Measurements from ENCODE around the gene ACTN3.
A peak's percentile ranks its signal among the peaks of the same experiment; 100 is the strongest.

Gene ACTN3

DNA sequence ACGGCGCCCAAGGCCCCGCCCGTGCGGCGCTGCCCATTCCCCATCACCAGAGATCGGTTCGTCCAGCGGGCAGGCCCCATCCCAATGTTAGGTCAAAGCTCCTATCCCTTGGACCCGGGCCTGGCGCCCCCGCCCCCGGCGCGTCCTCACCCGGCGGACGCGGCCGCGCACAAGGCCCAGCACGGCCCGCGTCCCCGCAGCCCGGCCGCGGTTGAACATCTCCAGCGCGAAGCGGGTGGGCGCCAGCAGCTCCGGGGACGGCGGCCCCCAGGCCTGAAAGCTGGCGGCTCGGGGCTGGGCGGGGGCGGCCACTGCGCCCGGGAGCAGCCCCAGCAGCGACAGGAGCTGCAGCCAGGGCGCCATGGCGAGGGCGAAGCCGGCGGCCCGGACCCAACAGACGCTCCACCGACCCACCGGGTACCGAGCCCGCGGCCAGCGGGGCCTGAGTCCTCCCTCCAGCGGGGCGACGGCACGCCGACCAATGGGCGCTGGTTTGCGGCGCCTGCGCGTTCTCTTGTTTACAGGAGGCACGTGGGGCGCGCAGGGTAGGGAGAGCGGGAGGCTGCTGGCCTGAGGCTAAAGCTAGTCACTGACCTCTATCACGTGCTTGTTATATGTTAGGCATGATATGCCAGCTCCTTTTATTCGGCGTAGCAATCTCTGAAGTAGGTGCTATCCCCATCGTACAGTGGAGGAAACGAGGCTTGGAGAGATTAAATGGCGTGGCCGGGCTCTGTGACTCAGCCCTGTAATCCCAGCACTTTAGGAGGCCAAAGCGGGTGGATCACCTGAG lies 21.6 kb downstream of the ACTN3 start, which contains the start of gene CTSF:
Gene CTSF (minus strand): TSS at position 483 of the 793 bp plus-strand sequence. CDS start 120 bp downstream, at position 363.
- TF ChIP-seq, protein P1, sequence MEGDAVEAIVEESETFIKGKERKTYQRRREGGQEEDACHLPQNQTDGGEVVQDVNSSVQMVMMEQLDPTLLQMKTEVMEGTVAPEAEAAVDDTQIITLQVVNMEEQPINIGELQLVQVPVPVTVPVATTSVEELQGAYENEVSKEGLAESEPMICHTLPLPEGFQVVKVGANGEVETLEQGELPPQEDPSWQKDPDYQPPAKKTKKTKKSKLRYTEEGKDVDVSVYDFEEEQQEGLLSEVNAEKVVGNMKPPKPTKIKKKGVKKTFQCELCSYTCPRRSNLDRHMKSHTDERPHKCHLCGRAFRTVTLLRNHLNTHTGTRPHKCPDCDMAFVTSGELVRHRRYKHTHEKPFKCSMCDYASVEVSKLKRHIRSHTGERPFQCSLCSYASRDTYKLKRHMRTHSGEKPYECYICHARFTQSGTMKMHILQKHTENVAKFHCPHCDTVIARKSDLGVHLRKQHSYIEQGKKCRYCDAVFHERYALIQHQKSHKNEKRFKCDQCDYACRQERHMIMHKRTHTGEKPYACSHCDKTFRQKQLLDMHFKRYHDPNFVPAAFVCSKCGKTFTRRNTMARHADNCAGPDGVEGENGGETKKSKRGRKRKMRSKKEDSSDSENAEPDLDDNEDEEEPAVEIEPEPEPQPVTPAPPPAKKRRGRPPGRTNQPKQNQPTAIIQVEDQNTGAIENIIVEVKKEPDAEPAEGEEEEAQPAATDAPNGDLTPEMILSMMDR (IDR thresholded peaks at IDR 0.05; ENCODE audit: borderline replicate concordance, control extremely low read depth, extremely low read depth, insufficient read depth, missing control alignments): no peak
- in situ Hi-C loops (cut with MboI; ENCODE audit: low sequenced_read_pairs, unreplicated experiment): no loop called here
- DNase-seq (ENCODE audit: low spot score): peak; percentile 92

DNA sequence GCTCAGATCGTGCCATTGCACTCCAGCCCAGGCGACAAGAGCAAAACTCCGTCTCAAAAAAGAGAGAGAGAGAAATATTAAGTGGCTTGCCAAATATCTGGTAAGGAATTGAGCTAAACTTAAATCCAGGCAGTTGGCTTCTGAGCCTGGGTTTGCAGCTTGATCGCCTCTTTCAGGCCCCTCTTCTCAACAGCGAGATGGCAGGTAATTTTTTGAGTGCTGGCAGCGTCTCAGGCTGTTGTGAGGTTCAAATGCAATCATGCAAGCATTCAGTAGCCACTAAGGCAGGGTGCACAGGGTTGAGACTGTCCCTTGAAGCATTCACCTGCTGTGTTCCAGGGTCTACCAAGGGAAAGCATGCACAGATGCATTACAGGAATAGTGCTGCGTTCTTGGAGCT lies 22.4 kb downstream of the ACTN3 start:
- TF ChIP-seq, protein P1 (IDR thresholded peaks at IDR 0.05; ENCODE audit: borderline replicate concordance, control extremely low read depth, extremely low read depth, insufficient read depth, missing control alignments): no peak
- in situ Hi-C loops (cut with MboI; ENCODE audit: low sequenced_read_pairs, unreplicated experiment): no loop called here
- no peak for DNase-seq (ENCODE audit: low spot score)

DNA sequence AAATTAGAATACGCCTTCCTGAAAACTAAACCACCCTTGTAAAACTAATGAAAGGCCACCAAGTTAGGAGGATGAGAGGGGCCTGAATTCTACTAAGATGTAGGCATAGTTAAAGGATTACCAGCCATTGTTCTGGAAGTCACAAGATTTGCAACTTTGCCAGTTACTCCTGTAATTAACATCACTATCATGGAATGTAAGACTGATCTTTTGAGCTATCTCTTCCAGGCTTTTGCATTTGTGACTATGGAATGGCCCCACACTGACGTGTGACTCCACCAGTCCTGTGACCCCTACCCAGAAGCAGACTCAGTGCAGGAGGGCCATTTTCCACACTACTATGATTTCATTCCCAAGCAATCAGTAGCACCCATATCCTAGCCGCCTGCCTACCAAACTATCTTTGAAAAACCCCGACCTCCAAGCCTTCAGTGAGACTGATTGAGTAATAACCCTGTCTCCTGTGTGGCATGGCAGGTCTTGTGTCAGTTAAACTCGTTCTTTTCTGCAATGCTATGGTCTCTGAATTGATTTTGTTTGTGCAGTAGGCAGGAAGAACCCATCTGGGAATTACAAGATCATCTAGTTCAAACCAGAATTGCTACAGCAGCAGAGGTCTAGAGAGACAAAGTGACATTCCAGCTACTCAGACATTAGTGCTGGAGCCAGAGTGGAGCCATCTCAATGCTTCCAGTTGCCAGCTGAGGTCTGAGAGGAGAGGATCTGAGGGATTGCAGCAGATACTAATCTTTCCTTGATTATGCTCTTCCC lies 23.6 kb downstream of the ACTN3 start:
- TF ChIP-seq, protein P1 (IDR thresholded peaks at IDR 0.05; ENCODE audit: borderline replicate concordance, control extremely low read depth, extremely low read depth, insufficient read depth, missing control alignments): no peak
- no peak for DNase-seq (ENCODE audit: low spot score)
- in situ Hi-C loops (cut with MboI; ENCODE audit: low sequenced_read_pairs, unreplicated experiment): no loop called here

DNA sequence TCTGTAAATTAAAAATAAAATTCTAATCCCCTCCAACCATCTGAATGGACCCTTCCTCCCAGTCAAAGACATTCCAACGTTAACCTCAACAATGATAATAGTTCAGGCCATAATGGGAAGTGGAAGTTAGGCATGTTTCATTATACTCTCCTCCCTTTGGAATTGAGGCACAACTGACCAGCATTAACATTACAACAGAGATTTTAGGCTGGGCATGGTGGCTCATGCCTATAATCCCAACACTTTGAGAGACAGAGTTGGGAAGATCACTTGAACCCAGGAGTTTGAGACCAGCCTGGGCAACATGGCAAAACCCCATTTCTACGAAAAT lies 24.1 kb downstream of the ACTN3 start:
- in situ Hi-C loops (cut with MboI; ENCODE audit: low sequenced_read_pairs, unreplicated experiment): no loop called here
- DNase-seq (ENCODE audit: low spot score): no peak
- TF ChIP-seq, protein P1 (IDR thresholded peaks at IDR 0.05; ENCODE audit: borderline replicate concordance, control extremely low read depth, extremely low read depth, insufficient read depth, missing control alignments): no peak

DNA sequence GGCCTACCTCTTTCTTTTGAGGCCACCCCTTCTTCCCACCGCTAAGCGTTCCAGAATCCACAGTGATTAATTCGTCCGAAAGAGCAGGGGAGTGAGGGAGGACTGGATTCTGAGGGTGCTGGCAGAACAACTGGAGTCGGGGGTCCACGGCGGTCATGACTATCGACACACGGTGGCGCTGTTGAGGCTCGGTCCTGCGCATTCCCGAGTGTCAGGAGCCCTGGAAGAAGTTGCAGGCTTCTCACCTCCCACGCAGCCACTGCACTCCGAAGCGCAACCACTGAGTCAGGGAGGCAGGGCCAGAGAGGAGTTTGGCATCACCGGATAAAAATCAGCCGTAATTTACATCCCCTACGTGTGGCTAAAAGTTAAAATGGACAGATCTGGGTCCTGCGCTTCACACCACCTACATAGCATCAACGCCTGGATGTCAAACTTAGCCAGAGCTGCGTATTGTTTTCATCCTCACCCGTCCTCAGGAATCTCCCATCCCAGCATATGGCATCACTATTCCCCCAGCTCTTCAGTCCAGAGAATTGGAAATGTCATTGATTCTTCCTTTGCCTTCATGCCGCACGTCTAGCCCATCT lies 32.4 kb downstream of the ACTN3 start:
- in situ Hi-C loops (cut with MboI; ENCODE audit: low sequenced_read_pairs, unreplicated experiment): no loop called here
- TF ChIP-seq, protein P1 (IDR thresholded peaks at IDR 0.05; ENCODE audit: borderline replicate concordance, control extremely low read depth, extremely low read depth, insufficient read depth, missing control alignments): peak; percentile 82
- DNase-seq (ENCODE audit: low spot score): peak; percentile 88

DNA sequence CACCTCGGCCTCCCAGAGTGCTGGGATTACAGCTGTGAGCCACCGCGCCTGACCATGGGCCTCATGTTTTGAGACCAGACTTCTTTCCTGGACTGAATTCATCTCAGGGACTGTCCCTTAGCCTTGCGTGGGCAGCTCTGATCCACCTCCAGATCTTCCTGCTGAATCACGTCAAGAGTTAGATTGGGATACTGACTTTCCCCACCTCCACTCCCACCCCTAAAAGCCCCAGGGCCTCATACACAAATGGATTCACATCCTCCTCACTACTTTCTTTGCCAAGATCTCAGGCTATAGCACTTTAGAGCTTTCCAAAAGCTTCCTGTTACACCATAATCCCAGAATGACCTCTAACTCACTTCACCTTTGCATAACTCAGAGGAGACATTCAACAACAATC lies 34.1 kb downstream of the ACTN3 start:
- DNase-seq (ENCODE audit: low spot score): no peak
- in situ Hi-C loops (cut with MboI; ENCODE audit: low sequenced_read_pairs, unreplicated experiment): no loop called here
- TF ChIP-seq, protein P1 (IDR thresholded peaks at IDR 0.05; ENCODE audit: borderline replicate concordance, control extremely low read depth, extremely low read depth, insufficient read depth, missing control alignments): no peak
